Measurements from ENCODE around the gene ALAS1.
A peak's percentile ranks its signal among the peaks of the same experiment; 100 is the strongest.

Gene ALAS1

DNA sequence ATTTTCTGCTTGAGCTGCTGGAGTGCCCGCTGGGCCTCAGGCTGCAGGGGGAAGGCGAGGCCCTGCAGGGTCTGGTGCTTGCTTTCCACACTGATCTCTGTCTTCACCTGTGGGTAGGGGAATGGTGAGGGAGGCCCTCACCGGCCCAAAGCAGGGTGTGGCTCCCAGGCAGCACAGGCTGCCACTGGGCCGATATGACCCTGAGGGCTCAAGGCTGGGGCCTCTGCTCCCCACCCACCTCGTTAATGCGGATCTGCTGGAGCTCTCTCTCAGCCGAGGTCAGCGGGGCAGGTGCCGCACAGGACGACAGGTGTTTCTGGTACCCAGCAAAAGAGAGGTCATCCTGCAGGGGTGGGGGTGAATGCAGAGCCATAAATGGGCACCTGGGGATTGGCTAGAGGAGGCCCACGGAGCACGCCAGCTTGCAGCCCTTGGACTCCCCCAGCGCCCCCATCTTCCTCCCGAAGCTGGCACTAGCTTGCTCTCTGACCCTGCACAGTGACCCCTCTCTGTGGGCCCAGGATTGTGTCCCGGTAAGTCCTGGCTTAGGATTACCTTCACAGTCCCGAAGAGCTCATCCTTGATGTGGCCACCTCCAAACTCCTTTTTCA is 33.0 kb downstream of the ALAS1 start (continued):
- TF ChIP-seq, protein P1, sequence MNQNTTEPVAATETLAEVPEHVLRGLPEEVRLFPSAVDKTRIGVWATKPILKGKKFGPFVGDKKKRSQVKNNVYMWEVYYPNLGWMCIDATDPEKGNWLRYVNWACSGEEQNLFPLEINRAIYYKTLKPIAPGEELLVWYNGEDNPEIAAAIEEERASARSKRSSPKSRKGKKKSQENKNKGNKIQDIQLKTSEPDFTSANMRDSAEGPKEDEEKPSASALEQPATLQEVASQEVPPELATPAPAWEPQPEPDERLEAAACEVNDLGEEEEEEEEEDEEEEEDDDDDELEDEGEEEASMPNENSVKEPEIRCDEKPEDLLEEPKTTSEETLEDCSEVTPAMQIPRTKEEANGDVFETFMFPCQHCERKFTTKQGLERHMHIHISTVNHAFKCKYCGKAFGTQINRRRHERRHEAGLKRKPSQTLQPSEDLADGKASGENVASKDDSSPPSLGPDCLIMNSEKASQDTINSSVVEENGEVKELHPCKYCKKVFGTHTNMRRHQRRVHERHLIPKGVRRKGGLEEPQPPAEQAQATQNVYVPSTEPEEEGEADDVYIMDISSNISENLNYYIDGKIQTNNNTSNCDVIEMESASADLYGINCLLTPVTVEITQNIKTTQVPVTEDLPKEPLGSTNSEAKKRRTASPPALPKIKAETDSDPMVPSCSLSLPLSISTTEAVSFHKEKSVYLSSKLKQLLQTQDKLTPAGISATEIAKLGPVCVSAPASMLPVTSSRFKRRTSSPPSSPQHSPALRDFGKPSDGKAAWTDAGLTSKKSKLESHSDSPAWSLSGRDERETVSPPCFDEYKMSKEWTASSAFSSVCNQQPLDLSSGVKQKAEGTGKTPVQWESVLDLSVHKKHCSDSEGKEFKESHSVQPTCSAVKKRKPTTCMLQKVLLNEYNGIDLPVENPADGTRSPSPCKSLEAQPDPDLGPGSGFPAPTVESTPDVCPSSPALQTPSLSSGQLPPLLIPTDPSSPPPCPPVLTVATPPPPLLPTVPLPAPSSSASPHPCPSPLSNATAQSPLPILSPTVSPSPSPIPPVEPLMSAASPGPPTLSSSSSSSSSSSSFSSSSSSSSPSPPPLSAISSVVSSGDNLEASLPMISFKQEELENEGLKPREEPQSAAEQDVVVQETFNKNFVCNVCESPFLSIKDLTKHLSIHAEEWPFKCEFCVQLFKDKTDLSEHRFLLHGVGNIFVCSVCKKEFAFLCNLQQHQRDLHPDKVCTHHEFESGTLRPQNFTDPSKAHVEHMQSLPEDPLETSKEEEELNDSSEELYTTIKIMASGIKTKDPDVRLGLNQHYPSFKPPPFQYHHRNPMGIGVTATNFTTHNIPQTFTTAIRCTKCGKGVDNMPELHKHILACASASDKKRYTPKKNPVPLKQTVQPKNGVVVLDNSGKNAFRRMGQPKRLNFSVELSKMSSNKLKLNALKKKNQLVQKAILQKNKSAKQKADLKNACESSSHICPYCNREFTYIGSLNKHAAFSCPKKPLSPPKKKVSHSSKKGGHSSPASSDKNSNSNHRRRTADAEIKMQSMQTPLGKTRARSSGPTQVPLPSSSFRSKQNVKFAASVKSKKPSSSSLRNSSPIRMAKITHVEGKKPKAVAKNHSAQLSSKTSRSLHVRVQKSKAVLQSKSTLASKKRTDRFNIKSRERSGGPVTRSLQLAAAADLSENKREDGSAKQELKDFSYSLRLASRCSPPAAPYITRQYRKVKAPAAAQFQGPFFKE (tag by site-specific recombination; IDR thresholded peaks at IDR 0.05; ENCODE audit: borderline replicate concordance), result no peak
- TF ChIP-seq ZNF791 (tag by site-specific recombination; IDR thresholded peaks at IDR 0.05) (no peak), ZBTB20 (tag by site-specific recombination; IDR thresholded peaks at IDR 0.05) (no peak), ZNF626 (tag by site-specific recombination; IDR thresholded peaks at IDR 0.05) (no peak), KLF8 (tag by site-specific recombination; IDR thresholded peaks at IDR 0.05) (no peak), SCRT1 (tag by site-specific recombination; IDR thresholded peaks at IDR 0.05; ENCODE audit: borderline replicate concordance) (no peak), ZNF133 (tag by site-specific recombination; IDR thresholded peaks at IDR 0.05) (no peak)

DNA sequence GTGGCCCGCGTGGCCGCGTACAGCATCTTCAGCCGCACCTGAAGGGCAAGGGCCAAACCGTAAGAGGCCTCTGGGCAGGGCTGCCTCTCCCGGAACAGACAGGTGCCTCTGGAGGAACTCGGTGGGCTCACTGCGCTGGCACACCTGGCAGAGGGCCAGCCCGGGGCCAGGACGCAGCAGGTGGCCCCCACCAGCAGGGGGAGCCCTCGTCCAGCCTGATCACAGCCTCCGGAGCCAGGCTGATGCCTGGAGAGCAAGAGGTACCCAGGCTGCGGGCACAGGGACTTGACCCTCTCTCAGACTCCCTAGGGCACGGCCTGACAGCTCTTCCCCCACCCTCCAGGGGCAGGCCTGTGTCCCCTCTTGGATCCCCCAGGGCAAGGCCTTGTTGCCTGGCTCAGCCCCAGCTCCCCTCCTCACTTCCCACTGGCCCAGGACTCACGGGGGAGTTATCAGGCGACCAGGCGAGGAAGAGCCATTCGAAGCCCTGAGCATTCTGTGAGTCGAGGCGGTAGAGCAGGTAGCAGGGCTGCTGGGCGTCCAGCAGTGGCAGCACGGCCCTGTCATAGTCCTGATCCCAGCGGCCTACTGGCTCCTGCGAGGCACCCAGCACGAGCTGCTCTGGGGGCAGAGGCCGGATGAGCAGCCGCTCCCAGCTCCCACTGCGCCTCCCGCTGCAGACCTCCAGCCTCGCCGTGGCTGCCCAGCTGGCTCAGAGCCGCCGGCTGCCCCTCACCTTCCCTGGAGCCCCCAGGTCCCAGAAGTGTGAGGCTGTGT is 33.7 kb downstream of the ALAS1 start:
- Histone ChIP-seq H3K9me3 (ENCODE audit: control insufficient read depth, insufficient read depth, low read depth, low read length) (no peaks in the 10 kb centered on the region), H3K27ac (ENCODE audit: extremely low read depth, low read depth, low read length) (no peak overlapping the region), H3K4me1 (ENCODE audit: control insufficient read depth, insufficient read depth, low read length) (no peaks in the 10 kb centered on the region), H3K36me3 (ENCODE audit: control insufficient read depth in 2 of 2, insufficient read depth in 1 of 2, low read length in 2 of 2) (peaks cover 0 to 44% of the 10 kb centered on the region in 2 experiments; a peak in 1 of 3 replicates), H3K4me3 (ENCODE audit: low read depth, low read length) (no peak overlapping the region)
- POLR2A ChIA-PET, result interaction anchor here (1.0 kb wide), 1 partner anchor 10 kb away, joined by 3 read pairs; no protein-coding TSS in a partner anchor
- CTCF ChIA-PET, result interaction anchor here (0.7 to 3.4 kb wide), 27 partner anchors 9 to 307 kb away, joined by 3 to 44 read pairs (median 3); partner anchors contain the start of genes GLYCTK and WDR82
- no peak for TF ChIP-seq YY2 (tag by site-specific recombination; IDR thresholded peaks at IDR 0.05)
- TF ChIP-seq ZNF37A (tag by site-specific recombination; IDR thresholded peaks at IDR 0.05), result no peak
- no peak for TF ChIP-seq ZNF24 (tag by site-specific recombination; IDR thresholded peaks at IDR 0.05)
- TF ChIP-seq ZNF768 (tag by site-specific recombination; IDR thresholded peaks at IDR 0.05), result no peak
- peak; percentile 52; the same call in 1 of the 2 replicates for TF ChIP-seq ZIC2 (tag by site-specific recombination; IDR thresholded peaks at IDR 0.05)
- no peak for TF ChIP-seq ZBTB21 (tag by site-specific recombination; IDR thresholded peaks at IDR 0.05)
- TF ChIP-seq, protein P2, sequence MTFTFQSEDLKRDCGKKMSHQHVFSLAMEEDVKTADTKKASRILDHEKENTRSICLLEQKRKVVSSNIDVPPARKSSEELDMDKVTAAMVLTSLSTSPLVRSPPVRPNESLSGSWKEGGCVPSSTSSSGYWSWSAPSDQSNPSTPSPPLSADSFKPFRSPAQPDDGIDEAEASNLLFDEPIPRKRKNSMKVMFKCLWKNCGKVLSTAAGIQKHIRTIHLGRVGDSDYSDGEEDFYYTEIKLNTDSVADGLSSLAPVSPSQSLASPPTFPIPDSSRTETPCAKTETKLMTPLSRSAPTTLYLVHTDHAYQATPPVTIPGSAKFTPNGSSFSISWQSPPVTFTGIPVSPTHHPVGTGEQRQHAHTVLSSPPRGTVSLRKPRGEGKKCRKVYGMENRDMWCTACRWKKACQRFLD (tag by site-specific recombination; IDR thresholded peaks at IDR 0.05), result no peak
- TF ChIP-seq ZNF549 (tag by site-specific recombination; IDR thresholded peaks at IDR 0.05), result no peak
- TF ChIP-seq ZNF792 (tag by site-specific recombination; IDR thresholded peaks at IDR 0.05), result no peak
- no peak for TF ChIP-seq ZNF48 (tag by site-specific recombination; IDR thresholded peaks at IDR 0.05)
- TF ChIP-seq, protein P3, sequence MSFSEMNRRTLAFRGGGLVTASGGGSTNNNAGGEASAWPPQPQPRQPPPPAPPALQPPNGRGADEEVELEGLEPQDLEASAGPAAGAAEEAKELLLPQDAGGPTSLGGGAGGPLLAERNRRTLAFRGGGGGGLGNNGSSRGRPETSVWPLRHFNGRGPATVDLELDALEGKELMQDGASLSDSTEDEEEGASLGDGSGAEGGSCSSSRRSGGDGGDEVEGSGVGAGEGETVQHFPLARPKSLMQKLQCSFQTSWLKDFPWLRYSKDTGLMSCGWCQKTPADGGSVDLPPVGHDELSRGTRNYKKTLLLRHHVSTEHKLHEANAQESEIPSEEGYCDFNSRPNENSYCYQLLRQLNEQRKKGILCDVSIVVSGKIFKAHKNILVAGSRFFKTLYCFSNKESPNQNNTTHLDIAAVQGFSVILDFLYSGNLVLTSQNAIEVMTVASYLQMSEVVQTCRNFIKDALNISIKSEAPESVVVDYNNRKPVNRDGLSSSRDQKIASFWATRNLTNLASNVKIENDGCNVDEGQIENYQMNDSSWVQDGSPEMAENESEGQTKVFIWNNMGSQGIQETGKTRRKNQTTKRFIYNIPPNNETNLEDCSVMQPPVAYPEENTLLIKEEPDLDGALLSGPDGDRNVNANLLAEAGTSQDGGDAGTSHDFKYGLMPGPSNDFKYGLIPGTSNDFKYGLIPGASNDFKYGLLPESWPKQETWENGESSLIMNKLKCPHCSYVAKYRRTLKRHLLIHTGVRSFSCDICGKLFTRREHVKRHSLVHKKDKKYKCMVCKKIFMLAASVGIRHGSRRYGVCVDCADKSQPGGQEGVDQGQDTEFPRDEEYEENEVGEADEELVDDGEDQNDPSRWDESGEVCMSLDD (tag by site-specific recombination; IDR thresholded peaks at IDR 0.05), result no peak
- TF ChIP-seq SCRT2 (tag by site-specific recombination; IDR thresholded peaks at IDR 0.05), result peak; percentile 62; the same call in 1 of the 2 replicates
- TF ChIP-seq ZNF416 (tag by site-specific recombination; IDR thresholded peaks at IDR 0.05), result no peak
- TF ChIP-seq ZNF132 (tag by site-specific recombination; IDR thresholded peaks at IDR 0.05; ENCODE audit: borderline replicate concordance), result no peak
- no peak for TF ChIP-seq MYNN (tag by site-specific recombination; IDR thresholded peaks at IDR 0.05; ENCODE audit: borderline replicate concordance)
- TF ChIP-seq ZNF843 (tag by site-specific recombination; IDR thresholded peaks at IDR 0.05), result no peak
- TF ChIP-seq ZNF10 (tag by site-specific recombination; IDR thresholded peaks at IDR 0.05), result no peak
- TF ChIP-seq, protein P4, sequence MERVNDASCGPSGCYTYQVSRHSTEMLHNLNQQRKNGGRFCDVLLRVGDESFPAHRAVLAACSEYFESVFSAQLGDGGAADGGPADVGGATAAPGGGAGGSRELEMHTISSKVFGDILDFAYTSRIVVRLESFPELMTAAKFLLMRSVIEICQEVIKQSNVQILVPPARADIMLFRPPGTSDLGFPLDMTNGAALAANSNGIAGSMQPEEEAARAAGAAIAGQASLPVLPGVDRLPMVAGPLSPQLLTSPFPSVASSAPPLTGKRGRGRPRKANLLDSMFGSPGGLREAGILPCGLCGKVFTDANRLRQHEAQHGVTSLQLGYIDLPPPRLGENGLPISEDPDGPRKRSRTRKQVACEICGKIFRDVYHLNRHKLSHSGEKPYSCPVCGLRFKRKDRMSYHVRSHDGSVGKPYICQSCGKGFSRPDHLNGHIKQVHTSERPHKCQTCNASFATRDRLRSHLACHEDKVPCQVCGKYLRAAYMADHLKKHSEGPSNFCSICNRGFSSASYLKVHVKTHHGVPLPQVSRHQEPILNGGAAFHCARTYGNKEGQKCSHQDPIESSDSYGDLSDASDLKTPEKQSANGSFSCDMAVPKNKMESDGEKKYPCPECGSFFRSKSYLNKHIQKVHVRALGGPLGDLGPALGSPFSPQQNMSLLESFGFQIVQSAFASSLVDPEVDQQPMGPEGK (tag by site-specific recombination; IDR thresholded peaks at IDR 0.05), result 0 out of 2 replicates have a peak, but pooled peaks have one; percentile 30
